Measurements from ENCODE around the gene RPS26.
"Not testable (repeated sequence)": the region's sequence is repeated elsewhere in the genome, so short reads cannot be mapped to it uniquely, and the experiment has no call there.

Gene RPS26

GRCh38 chr12:56021889-56022497 lies 19.7 kb upstream of the RPS26 start:
- no peak for DNase-seq

GRCh38 chr12:56028511-56029165 lies 13.1 kb upstream of the RPS26 start:
- DNase-seq: no peak

- no peak for DNase-seq
These were observed 12.6 kb upstream of the RPS26 start for GRCh38 chr12:56029166-56029519.

- DNase-seq: peak; percentile 69 to 87 (median 77)
These were observed 11.9 kb upstream of the RPS26 start for GRCh38 chr12:56029666-56030293.

GRCh38 chr12:56031987-56032386 lies 9.7 kb upstream of the RPS26 start:
- DNase-seq: no peak

GRCh38 chr12:56034586-56035332 lies 7.0 kb upstream of the RPS26 start:
- DNase-seq: no peak

GRCh38 chr12:56037161-56037560 lies 4.6 kb upstream of the RPS26 start:
- no peak for DNase-seq

- DNase-seq: no peak
These were observed 3.6 kb upstream of the RPS26 start for GRCh38 chr12:56038022-56038655.

GRCh38 chr12:56040151-56040550 lies 1.6 kb upstream of the RPS26 start:
- DNase-seq: no peak

GRCh38 chr12:56040963-56041551 lies 661 bp upstream of the RPS26 start:
- no peak for DNase-seq

- peak in 3 of 4 experiments; percentile 8 to 13 (median 11) for DNase-seq
These were observed 704 bp downstream of the RPS26 start for GRCh38 chr12:56042430-56042813.

GRCh38 chr12:56042843-56043242 lies 1.1 kb downstream of the RPS26 start:
- DNase-seq: no peak

GRCh38 chr12:56046027-56046780 lies 4.5 kb downstream of the RPS26 start:
- DNase-seq: no peak

- DNase-seq: no peak
These were observed 11.7 kb downstream of the RPS26 start for GRCh38 chr12:56053407-56053893.

GRCh38 chr12:56059964-56060363 lies 18.2 kb downstream of the RPS26 start:
- DNase-seq: not testable (repeated sequence)

- no peak for DNase-seq
These were observed 20.3 kb downstream of the RPS26 start for GRCh38 chr12:56061982-56062381.

GRCh38 chr12:56062996-56063395 lies 21.3 kb downstream of the RPS26 start:
- no peak for DNase-seq

GRCh38 chr12:56071648-56072047 lies 29.9 kb downstream of the RPS26 start:
- no peak for DNase-seq

GRCh38 chr12:56074396-56074795 lies 32.7 kb downstream of the RPS26 start:
- no peak for DNase-seq

GRCh38 chr12:56077966-56078365 lies 36.2 kb downstream of the RPS26 start:
- DNase-seq: not testable (repeated sequence)

- no peak for DNase-seq
These were observed 36.7 kb downstream of the RPS26 start for GRCh38 chr12:56078427-56078826.
